Right lobe of liver (tissue), 6 donors: ENCODE data around the gene SSPN. TPM values are rescaled to one million over a fixed set of nuclear protein-coding genes. Genes with fewer than 3 reads are reported as not detected.

Experiments
- ATAC-seq, 4 donors: fragments of 200-7000 bp; cut with Tn5 transposase; one replicate each; pipeline ENCODE4 v1.9.1; 2020; ENCODE audit warnings: mild to moderate bottlenecking in 4 of 4, moderate library complexity in 4 of 4
- DNase-seq, 3 donors: peaks; one replicate each; pipeline ENCODE4 v3.0.0-alpha.2; 2020
- H3K27ac ChIP-seq, 3 donors: fragments of 200-600 bp; one replicate each; pipeline ENCODE4 v1.8.0; 2022
- H3K27me3 ChIP-seq, 2 donors: fragments of 200-600 bp; one replicate each; pipeline ENCODE4 v1.8.0; 2022
- H3K36me3 ChIP-seq, 4 donors: fragments of 200-600 bp; sonication (generic) in 1 of 4; one replicate each; pipeline versions ENCODE4 v1.5.1 to v1.8.0; 2017 to 2022; ENCODE audit warnings: control low read depth in 1 of 4
- H3K4me1 ChIP-seq, 4 donors: fragments of 200-600 bp; sonication (generic) in 1 of 4; one replicate each; pipeline versions ENCODE4 v1.5.1 to v1.8.0; 2017 to 2022; ENCODE audit warnings: control low read depth in 1 of 4
- H3K4me3 ChIP-seq, 3 donors: fragments of 200-600 bp; one replicate each; pipeline ENCODE4 v1.8.0; 2022
- H3K9me3 ChIP-seq, 4 donors: fragments of 200-600 bp; sonication (generic) in 1 of 4; one replicate each; pipeline versions ENCODE4 v1.5.1 to v1.8.0; 2017 to 2022; ENCODE audit warnings: control low read depth in 1 of 4
- CTCF ChIP-seq, 4 donors: fragments of 200-600 bp in 3 of 4; fragments of 450-650 bp in 1 of 4; IDR thresholded peaks; one replicate each; pipeline versions ENCODE4 v1.5.1 to v1.8.0; 2016 to 2022; ENCODE audit warnings: antibody characterized with exemption in 4 of 4, mild to moderate bottlenecking in 2 of 4
- POLR2A ChIP-seq: fragments of 450-650 bp; IDR thresholded peaks from one replicate; pipeline ENCODE4 v1.6.1; 2017; ENCODE audit warnings: antibody characterized with exemption, mild to moderate bottlenecking
- WGBS: methylation state at CpG from one replicate; pipeline ENCODE4 v1.1.6; 2018; ENCODE audit warnings: low coverage, low lambda C conversion rate; ENCODE audit not compliant: insufficient coverage; ENCODE audit errors: missing lambda C conversion rate; 5-methylcytosine and 5-hydroxymethylcytosine counted together
- intact Hi-C, 2 donors: fragments of 100-400 bp; cut with DNase I; formaldehyde crosslinking; loops; one replicate each; pipeline versions ENCODE4 v1.11.2 to v1.14.1; 2022
- total RNA-seq, 6 experiments: library from RNA; depleted of rRNA in 2 of 6; stranded (reverse); fragments of >200 nt in 2 of 6; fragmentation: NEBNext Ultra II Directional in 3 of 6; extraction: Animal tissue kit (Norgen Biotek cat#: 25700) in 3 of 6; gene quantifications; one replicate each; pipeline versions ENCODE4 v1.1.0 to v1.2.4, GENCODE V29; 2016 to 2023
- donor health status: DM: no; HTN: yes; CAD: no.
- donor health status: DM: no; HTN: no; CAD: no.
- donor health status: DM: no; HTN: no; CAD: no.
- donor health status: DM: no; HTN: yes; CAD: no.
- donor health status: DM: no; HTN: yes; CAD: no.

SSPN gene
- total RNA-seq, 6 experiments from 2014 or later: 0.18 to 1.2 (median 0.54) TPM

- no peak for TF ChIP-seq CTCF (IDR thresholded peaks at IDR 0.05)
- TF ChIP-seq POLR2A: no peak
- Histone ChIP-seq H3K9me3 (no peaks in the 10 kb centered on the region), H3K36me3 (no peaks in the 10 kb centered on the region), H3K27me3 (no peaks in the 10 kb centered on the region), H3K4me3 (no peak overlapping the region), H3K4me1 (no peaks in the 10 kb centered on the region), H3K27ac (no peak overlapping the region)
- DNase-seq (no peak), ATAC-seq (no peak)
- intact Hi-C loops: no loop called here
- 55% methylated on average over 2 of the region's 4 CpGs for WGBS
These were observed 99.6 kb downstream of the SSPN start for GRCh38 chr12:26295001-26295400.

- DNase-seq (no peak), ATAC-seq (no peak)
- no peak overlapping the region for H3K27ac ChIP-seq
- no peak overlapping the region for H3K4me3 ChIP-seq
- no peak for TF ChIP-seq CTCF (IDR thresholded peaks at IDR 0.05)
- intact Hi-C loops: no loop called here
- WGBS: 68% methylated on average over 8 of the region's 8 CpGs
- no peaks in the 10 kb centered on the region for H3K36me3 ChIP-seq
- H3K4me1 ChIP-seq: no peaks in the 10 kb centered on the region
- H3K27me3 ChIP-seq: no peaks in the 10 kb centered on the region
- no peaks in the 10 kb centered on the region for H3K9me3 ChIP-seq
These were observed 102.2 kb downstream of the SSPN start for GRCh38 chr12:26297396-26298070.

- Histone ChIP-seq H3K27ac (no peak overlapping the region), H3K4me3 (no peak overlapping the region)
These were observed 103.6 kb downstream of the SSPN start for GRCh38 chr12:26298785-26299621.

GRCh38 chr12:26299751-26300150 is 104.4 kb downstream of the SSPN start:
- intact Hi-C loops: no loop called here
- Histone ChIP-seq H3K4me3 (no peak overlapping the region), H3K27me3 (no peaks in the 10 kb centered on the region), H3K36me3 (no peaks in the 10 kb centered on the region), H3K27ac (no peak overlapping the region), H3K4me1 (no peaks in the 10 kb centered on the region), H3K9me3 (no peaks in the 10 kb centered on the region)
- TF ChIP-seq CTCF (IDR thresholded peaks at IDR 0.05) (no peak), POLR2A (no peak)
- no peak for DNase-seq
- no peak for ATAC-seq
- 78% methylated on average over 1 of the region's 1 CpG for WGBS

More at GRCh38 chr12:26298785-26299621, 103.6 kb downstream of the SSPN start:
- intact Hi-C loops: no loop called here
- WGBS: 42% methylated on average over 6 of the region's 6 CpGs
- Histone ChIP-seq H3K4me1 (no peaks in the 10 kb centered on the region), H3K9me3 (no peaks in the 10 kb centered on the region), H3K36me3 (no peaks in the 10 kb centered on the region), H3K27me3 (no peaks in the 10 kb centered on the region)
- DNase-seq (no peak), ATAC-seq (peak; percentile 47 to 83 (median 60))
- TF ChIP-seq CTCF (IDR thresholded peaks at IDR 0.05) (peak in 1 of 4 donors; percentile 3), POLR2A (no peak)

Other genes with a start within 250 kb of the SSPN start
- gene RASSF8, start 236.9 kb upstream of the SSPN start, total RNA-seq: 10 to 100 TPM in 1 of 6 experiments, 1 to 10 TPM in 5; 3.9 to 12.4 (median 7.3) TPM
- 1 to 10 TPM in 2 of 6 experiments, under 1 TPM in 4; 0.43 to 1.3 (median 0.84) TPM for gene BHLHE41, start 70.5 kb upstream of the SSPN start, total RNA-seq